ENCODE results near the gene NUP58.
"Not testable (repeated sequence)": the region's sequence is repeated elsewhere in the genome, so short reads cannot be mapped to it uniquely, and the experiment has no call there.

The NUP58 gene

GRCh38 chr13:25306671-25307464 lies 5.4 kb downstream of the NUP58 start:
- Histone ChIP-seq H3K9ac (ENCODE audit: low read length) (no peak overlapping the region), H3K36me3 (replicated peaks; ENCODE audit: insufficient read depth, low read length) (no peaks in the 10 kb centered on the region; the same call in 1 of the 2 replicates), H3K27me3 (replicated peaks; ENCODE audit: insufficient read depth, low read length) (no peaks in the 10 kb centered on the region), H3F3A (ENCODE audit: insufficient read depth, low read length) (no peaks in the 10 kb centered on the region), H3K4me1 (ENCODE audit: low read length) (0 out of 2 replicates have a peak, but pooled peaks cover 4% of the 10 kb centered on the region), H3K79me2 (ENCODE audit: low read length) (peaks cover 56% of the 10 kb centered on the region), H4K20me1 (ENCODE audit: insufficient read depth, low read length) (no peaks in the 10 kb centered on the region), H2AFZ (ENCODE audit: low read length) (no peak overlapping the region), H3K4me3 (ENCODE audit: low read length) (no peak overlapping the region), H3K27ac (ENCODE audit: low read length) (no peak overlapping the region), H3K4me2 (ENCODE audit: low read depth, low read length) (no peak overlapping the region), H3K9me3 (replicated peaks; ENCODE audit: insufficient read depth, low read length) (no peaks in the 10 kb centered on the region), H3K9me2 (replicated peaks; ENCODE audit: insufficient read depth, low read length) (no peaks in the 10 kb centered on the region)
- TF ChIP-seq CTCF (IDR thresholded peaks at IDR 0.05; ENCODE audit: low read length) (no peak), EZH2phosphoT487 (IDR thresholded peaks at IDR 0.05; ENCODE audit: low read length) (no peak), EZH2 (optimal IDR thresholded peaks at IDR 0.05; ENCODE audit: low read depth, low read length) (no peak)
- DNase-seq, result no peak

- Histone ChIP-seq H3K79me2 (ENCODE audit: low read length) (peaks cover 18% of the 10 kb centered on the region), H3K9me2 (replicated peaks; ENCODE audit: insufficient read depth, low read length) (no peaks in the 10 kb centered on the region), H3K4me2 (ENCODE audit: low read depth, low read length) (no peak overlapping the region), H3K36me3 (replicated peaks; ENCODE audit: insufficient read depth, low read length) (no peaks in the 10 kb centered on the region; the same call in 1 of the 2 replicates), H3K4me1 (ENCODE audit: low read length) (no peaks in the 10 kb centered on the region), H3K4me3 (ENCODE audit: low read length) (no peak overlapping the region), H3F3A (ENCODE audit: insufficient read depth, low read length) (no peaks in the 10 kb centered on the region), H3K9me3 (replicated peaks; ENCODE audit: insufficient read depth, low read length) (no peaks in the 10 kb centered on the region), H3K27ac (ENCODE audit: low read length) (no peak overlapping the region), H3K27me3 (replicated peaks; ENCODE audit: insufficient read depth, low read length) (no peaks in the 10 kb centered on the region), H3K9ac (ENCODE audit: low read length) (no peak overlapping the region), H4K20me1 (ENCODE audit: insufficient read depth, low read length) (no peaks in the 10 kb centered on the region), H2AFZ (ENCODE audit: low read length) (no peak overlapping the region)
- TF ChIP-seq EZH2 (optimal IDR thresholded peaks at IDR 0.05; ENCODE audit: low read depth, low read length) (no peak), EZH2phosphoT487 (IDR thresholded peaks at IDR 0.05; ENCODE audit: low read length) (no peak), CTCF (IDR thresholded peaks at IDR 0.05; ENCODE audit: low read length) (no peak)
- DNase-seq, result no peak
Measured at GRCh38 chr13:25310891-25311290, 9.5 kb downstream of the NUP58 start.

DNA sequence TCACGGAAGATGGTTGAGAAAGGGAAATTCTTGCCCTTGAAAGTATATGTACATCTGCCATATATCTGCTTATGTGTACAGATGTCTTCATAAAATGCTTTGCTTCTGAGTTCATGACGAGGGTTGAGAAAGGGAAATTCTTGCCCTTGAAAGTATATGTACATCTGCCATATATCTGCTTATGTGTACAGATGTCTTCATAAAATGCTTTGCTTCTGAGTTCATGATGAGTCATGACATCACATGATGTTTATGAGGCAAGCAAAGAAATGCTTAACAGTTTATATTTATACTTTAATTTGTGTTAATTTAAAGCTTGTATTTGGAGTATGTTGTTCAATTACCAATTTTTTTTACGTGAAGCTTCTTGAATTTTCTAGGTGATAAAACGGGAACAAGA lies 17.5 kb downstream of the NUP58 start:
- H3K36me3 ChIP-seq (replicated peaks; ENCODE audit: insufficient read depth, low read length), result not testable (repeated sequence)

DNA sequence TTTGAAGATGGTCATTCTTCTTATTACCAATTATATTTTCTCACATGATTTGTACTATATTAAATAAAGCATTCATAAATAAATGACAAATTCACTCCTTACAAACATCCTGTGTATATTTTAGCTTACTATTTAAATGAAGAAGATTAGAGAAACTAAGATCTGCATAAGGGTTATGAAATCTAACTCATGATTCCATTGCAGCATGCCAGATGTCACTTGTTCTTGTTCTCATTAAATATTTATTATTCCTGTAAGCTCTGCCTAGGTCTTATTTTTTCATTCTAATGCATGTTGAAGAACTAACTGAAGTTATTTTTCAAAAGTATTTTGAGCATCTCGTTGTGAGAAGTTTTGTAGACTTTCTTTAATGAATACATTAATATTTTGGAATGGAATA lies 18.3 kb downstream of the NUP58 start:
- Histone ChIP-seq H3K79me2 (ENCODE audit: low read length) (no peaks in the 10 kb centered on the region), H3K4me1 (ENCODE audit: low read length) (no peaks in the 10 kb centered on the region), H3K27me3 (replicated peaks; ENCODE audit: insufficient read depth, low read length) (no peaks in the 10 kb centered on the region), H3K4me2 (ENCODE audit: low read depth, low read length) (no peak overlapping the region), H2AFZ (ENCODE audit: low read length) (no peak overlapping the region), H3K9me3 (replicated peaks; ENCODE audit: insufficient read depth, low read length) (no peaks in the 10 kb centered on the region), H3K9me2 (replicated peaks; ENCODE audit: insufficient read depth, low read length) (no peaks in the 10 kb centered on the region), H3F3A (ENCODE audit: insufficient read depth, low read length) (no peaks in the 10 kb centered on the region; the same call in 1 of the 2 replicates), H3K9ac (ENCODE audit: low read length) (no peak overlapping the region), H3K4me3 (ENCODE audit: low read length) (no peak overlapping the region), H3K27ac (ENCODE audit: low read length) (no peak overlapping the region), H3K36me3 (replicated peaks; ENCODE audit: insufficient read depth, low read length) (no peaks in the 10 kb centered on the region; the same call in 1 of the 2 replicates), H4K20me1 (ENCODE audit: insufficient read depth, low read length) (no peaks in the 10 kb centered on the region)
- no peak for DNase-seq
- TF ChIP-seq CTCF (IDR thresholded peaks at IDR 0.05; ENCODE audit: low read length), result no peak
- no peak for TF ChIP-seq EZH2 (optimal IDR thresholded peaks at IDR 0.05; ENCODE audit: low read depth, low read length)
- no peak for TF ChIP-seq EZH2phosphoT487 (IDR thresholded peaks at IDR 0.05; ENCODE audit: low read length)

More for the DNA sequence above, 17.5 kb downstream of the NUP58 start:
- not testable (repeated sequence) for H3K9ac ChIP-seq (ENCODE audit: low read length); H3K27ac ChIP-seq (ENCODE audit: low read length); H3K4me2 ChIP-seq (ENCODE audit: low read depth, low read length); H3K9me2 ChIP-seq (replicated peaks; ENCODE audit: insufficient read depth, low read length); H3K4me3 ChIP-seq (ENCODE audit: low read length); DNase-seq; H2AFZ ChIP-seq (ENCODE audit: low read length); H3F3A ChIP-seq (ENCODE audit: insufficient read depth, low read length); H3K9me3 ChIP-seq (replicated peaks; ENCODE audit: insufficient read depth, low read length); H3K4me1 ChIP-seq (ENCODE audit: low read length); H3K27me3 ChIP-seq (replicated peaks; ENCODE audit: insufficient read depth, low read length); H3K79me2 ChIP-seq (ENCODE audit: low read length); H4K20me1 ChIP-seq (ENCODE audit: insufficient read depth, low read length)
